ENCODE results near the gene RXRA.

The RXRA gene

GRCh38 chr9:134477342-134477925, 151.2 kb downstream of the RXRA start:
- DNase-seq: no peak

DNA sequence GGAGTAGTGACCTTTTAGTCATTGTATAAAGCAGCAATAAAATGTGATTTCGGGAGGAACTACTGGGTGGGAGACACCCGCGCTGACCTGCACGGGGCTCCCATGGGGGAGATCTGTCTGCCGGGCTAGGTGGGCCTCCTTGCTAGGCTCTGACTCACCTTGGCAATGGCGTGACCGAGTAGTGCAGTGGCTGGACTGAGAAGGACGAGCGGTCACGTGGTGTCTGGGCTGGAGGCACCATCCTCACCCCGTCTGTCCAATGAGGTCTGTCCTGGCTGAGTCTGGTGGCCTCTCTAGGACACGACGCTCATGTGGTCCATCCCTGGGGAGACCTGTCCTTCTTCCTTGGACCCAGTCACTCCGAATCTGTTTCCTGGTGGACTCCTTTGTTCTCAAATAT, 151.7 kb downstream of the RXRA start:
- DNase-seq: no peak

- DNase-seq: no peak
Observed at GRCh38 chr9:134481762-134482161, 155.5 kb downstream of the RXRA start.

DNA sequence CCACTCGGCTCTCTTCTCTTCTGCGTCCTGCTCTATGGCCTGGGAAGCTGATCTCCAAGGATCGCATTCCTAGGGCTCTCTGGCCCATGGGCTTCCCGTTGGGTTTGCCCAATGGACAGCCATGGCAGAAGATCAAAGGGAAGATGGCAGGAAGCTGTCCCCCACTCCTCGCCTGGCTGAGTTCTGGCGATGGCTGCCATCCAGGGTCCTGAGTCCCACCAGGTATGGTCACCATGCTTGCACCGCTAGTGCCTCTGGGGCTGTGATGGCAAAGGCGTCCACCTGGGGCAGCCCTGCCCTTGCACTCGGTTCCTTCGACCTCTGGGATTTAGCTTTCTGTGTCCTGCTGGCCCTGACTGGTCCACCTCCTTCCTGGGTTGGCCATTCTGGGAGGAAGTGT, 156.0 kb downstream of the RXRA start:
- DNase-seq: no peak

- no peak for DNase-seq
Observed at GRCh38 chr9:134483361-134484184, 157.3 kb downstream of the RXRA start.

DNA sequence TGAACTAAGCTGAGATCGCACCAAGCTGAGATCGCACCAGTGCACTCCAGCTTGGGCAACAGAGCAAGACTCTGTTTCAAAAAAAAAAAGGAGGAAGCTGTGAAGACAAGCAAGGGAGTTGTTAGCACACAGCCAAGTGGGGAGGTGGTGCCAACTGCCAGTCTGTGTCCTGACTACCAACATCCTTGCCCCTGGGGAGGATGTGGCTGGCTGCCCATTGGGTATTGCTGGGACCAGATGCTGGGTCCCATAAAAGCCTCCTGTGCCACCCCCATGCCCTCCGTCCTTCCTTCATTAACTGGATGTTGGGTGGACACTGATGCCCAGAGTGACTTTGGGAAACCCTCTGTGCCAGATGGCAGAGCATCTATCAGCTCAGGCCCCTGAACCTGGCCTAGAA, 158.2 kb downstream of the RXRA start:
- DNase-seq: no peak

DNA sequence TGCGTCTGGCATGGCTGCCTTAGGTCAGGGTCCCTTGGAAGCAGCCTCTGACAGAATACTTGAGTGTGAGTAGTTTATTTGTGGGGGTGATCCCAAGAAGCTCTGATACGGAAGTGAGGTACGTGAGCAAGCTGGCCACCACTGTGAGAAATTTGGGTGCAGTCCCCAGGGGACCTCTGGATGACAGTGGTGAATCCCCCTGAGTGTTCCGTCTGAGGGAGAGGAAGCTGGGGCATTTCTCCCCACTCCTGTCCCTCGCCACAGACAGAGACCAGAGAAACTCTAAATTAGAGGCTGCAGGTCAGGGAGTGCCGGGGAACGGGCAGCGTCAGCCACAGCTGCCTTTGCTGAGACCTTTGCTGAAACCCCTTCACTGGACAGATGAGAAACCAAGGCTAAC, 159.4 kb downstream of the RXRA start:
- no peak for DNase-seq

DNA sequence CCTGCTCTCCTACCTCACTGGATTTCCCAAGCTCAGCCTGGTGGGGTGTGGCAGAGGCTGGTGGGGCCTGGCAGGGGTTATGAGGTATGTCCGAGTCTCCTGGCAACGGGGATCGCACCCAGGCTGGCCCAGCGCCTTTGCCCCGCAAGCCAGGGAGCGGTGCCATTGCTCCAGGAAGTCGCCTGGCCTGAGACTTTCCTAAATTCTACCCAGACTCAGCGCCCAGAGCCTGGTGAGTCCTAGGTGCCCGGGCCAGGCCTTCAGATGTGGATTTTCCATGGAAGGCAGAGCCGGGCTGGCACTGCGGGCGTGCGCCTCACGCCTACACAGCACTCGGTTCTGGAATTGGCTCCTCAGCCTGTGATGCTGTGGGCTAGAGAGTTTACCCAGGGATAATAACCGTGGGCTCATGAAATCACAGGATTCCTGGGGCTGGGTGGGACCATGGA, 159.9 kb downstream of the RXRA start:
- no peak for DNase-seq

DNA sequence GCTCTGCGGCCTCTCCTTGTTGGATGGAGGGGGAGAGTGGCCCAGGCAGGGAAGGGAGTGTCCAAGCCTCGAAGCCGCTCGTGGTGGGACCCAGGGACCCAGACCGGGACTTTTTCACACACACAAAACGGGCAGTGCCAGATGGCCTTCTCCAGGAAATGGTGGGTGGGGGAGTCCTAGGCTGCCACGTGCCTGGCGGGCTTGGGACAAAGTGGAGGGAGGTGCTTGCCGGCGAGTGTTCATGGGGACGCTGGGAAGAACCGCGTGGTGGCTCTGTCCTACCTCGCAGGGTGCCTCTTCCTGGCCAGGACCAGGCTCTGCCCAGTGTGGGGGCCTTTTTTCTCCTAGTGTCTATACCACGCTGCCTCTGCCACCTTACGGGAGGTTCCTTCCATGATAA, 160.3 kb downstream of the RXRA start:
- DNase-seq: no peak

Data from CD4-positive, alpha-beta T cell treated with Interleukin-4 for 1 hour (primary cell).